Neutrophil (primary cell): ENCODE data around the gene PNMA6E.

Experiments used
- H3K27ac ChIP-seq: fragments of 200-600 bp; sonication (generic); 2 replicates; pipeline ENCODE4 v1.5.1; 2016; ENCODE audit warnings: mild to moderate bottlenecking, moderate library complexity
- H3K27me3 ChIP-seq: fragments of 200-600 bp; sonication (generic); 2 replicates; pipeline ENCODE4 v1.6.0; 2016; ENCODE audit warnings: mild to moderate bottlenecking
- H3K36me3 ChIP-seq: fragments of 200-600 bp; sonication (generic); 2 replicates; pipeline ENCODE4 v1.5.1; 2017
- H3K4me1 ChIP-seq, 2 experiments: fragments of 200-600 bp in 1 of 2; sonication (generic) in 1 of 2; 1 replicate in 1 of 2; 2 replicates in 1 of 2; pipeline versions ENCODE4 v1.5.1 to v1.6.1; 2013 to 2016; ENCODE audit warnings: low read depth in 1 of 2, low read length in 1 of 2, mild to moderate bottlenecking in 1 of 2, moderate library complexity in 1 of 2; ENCODE audit not compliant: control insufficient read depth in 1 of 2, insufficient read depth in 1 of 2
- H3K4me3 ChIP-seq, 2 experiments: fragments of 200-600 bp in 1 of 2; sonication (generic) in 1 of 2; 1 replicate in 1 of 2; 2 replicates in 1 of 2; pipeline ENCODE4 v1.5.1; 2013 to 2016; ENCODE audit warnings: low read depth in 1 of 2, low read length in 1 of 2, mild to moderate bottlenecking in 1 of 2, moderate library complexity in 1 of 2
- H3K9me3 ChIP-seq: fragments of 200-600 bp; sonication (generic); 2 replicates; pipeline ENCODE4 v1.5.1; 2016
- TF ChIP-seq, protein P1 (sequence below): fragments of 200-600 bp; sonication (generic); IDR thresholded peaks from 2 replicates; pipeline ENCODE4 v1.5.1; 2016; ENCODE audit warnings: antibody characterized with exemption

Gene PNMA6E

DNA sequence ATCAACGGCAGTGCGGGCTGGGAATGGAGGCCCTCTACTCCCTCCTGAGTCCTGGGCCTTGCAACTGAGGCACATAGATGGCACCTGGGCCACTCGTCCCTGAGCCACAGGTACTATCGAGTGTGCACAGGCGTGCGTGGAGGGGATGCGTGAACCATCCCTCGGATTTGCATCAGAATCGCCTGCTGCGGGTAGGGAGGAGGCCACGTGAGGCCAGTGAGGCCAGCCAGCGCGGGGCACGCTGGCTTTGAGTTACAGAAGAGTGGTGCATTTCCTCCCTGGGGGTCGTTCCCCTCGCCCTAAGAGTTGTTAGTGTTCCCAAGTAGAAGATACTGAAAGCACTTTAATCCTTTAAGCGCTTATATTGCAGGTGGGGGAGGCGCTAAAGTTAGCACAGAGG is 20.7 kb upstream of the PNMA6E start:
- H3K9me3 ChIP-seq = no peaks in the 10 kb centered on the region
- H3K27me3 ChIP-seq = no peaks in the 10 kb centered on the region
- no peak overlapping the region for H3K27ac ChIP-seq
- H3K4me3 ChIP-seq = no peak overlapping the region
- peaks cover 28% of the 10 kb centered on the region for H3K36me3 ChIP-seq
- peaks cover 28 to 32% of the 10 kb centered on the region in 2 experiments for H3K4me1 ChIP-seq
- TF ChIP-seq, protein P1, sequence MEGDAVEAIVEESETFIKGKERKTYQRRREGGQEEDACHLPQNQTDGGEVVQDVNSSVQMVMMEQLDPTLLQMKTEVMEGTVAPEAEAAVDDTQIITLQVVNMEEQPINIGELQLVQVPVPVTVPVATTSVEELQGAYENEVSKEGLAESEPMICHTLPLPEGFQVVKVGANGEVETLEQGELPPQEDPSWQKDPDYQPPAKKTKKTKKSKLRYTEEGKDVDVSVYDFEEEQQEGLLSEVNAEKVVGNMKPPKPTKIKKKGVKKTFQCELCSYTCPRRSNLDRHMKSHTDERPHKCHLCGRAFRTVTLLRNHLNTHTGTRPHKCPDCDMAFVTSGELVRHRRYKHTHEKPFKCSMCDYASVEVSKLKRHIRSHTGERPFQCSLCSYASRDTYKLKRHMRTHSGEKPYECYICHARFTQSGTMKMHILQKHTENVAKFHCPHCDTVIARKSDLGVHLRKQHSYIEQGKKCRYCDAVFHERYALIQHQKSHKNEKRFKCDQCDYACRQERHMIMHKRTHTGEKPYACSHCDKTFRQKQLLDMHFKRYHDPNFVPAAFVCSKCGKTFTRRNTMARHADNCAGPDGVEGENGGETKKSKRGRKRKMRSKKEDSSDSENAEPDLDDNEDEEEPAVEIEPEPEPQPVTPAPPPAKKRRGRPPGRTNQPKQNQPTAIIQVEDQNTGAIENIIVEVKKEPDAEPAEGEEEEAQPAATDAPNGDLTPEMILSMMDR = no peak

DNA sequence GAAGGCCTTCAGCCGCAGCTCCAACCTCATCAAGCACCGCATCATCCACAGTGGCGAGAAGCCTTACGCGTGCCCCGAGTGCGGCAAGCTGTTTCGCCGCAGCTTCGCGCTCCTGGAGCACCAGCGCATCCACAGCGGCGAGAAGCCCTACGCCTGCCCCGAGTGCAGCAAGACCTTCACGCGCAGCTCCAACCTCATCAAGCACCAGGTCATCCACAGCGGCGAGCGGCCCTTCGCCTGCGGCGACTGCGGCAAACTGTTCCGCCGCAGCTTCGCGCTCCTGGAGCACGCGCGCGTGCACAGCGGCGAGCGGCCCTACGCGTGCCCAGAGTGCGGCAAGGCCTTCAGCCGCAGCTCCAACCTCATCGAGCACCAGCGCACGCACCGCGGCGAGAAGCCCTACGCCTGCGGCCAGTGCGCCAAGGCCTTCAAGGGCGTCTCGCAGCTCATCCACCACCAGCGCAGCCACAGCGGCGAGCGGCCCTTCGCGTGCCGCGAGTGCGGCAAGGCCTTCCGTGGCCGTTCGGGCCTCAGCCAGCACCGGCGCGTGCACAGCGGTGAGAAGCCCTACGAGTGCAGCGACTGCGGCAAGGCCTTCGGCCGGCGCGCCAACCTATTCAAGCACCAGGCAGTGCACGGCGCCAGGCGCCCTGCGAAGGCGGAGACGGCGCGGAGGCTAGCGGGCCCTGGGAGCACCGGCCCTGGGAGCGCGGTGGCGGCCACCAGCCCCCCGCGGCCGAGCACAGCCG is 19.9 kb upstream of the PNMA6E start:
- Histone ChIP-seq H3K9me3 (no peaks in the 10 kb centered on the region), H3K27ac (no peak overlapping the region), H3K36me3 (peaks cover 28% of the 10 kb centered on the region), H3K27me3 (no peaks in the 10 kb centered on the region), H3K4me3 (no peak overlapping the region), H3K4me1 (peaks cover 34 to 38% of the 10 kb centered on the region in 2 experiments)
- TF ChIP-seq, protein P1 = no peak

GRCh38 chrX:153417637-153418036 is 16.5 kb upstream of the PNMA6E start:
- Histone ChIP-seq H3K27ac (no peak overlapping the region), H3K4me1 (peaks cover 46 to 48% of the 10 kb centered on the region in 2 experiments), H3K4me3 (no peak overlapping the region), H3K36me3 (peaks cover 28% of the 10 kb centered on the region), H3K27me3 (no peaks in the 10 kb centered on the region), H3K9me3 (no peaks in the 10 kb centered on the region)
- TF ChIP-seq, protein P1 = no peak

GRCh38 chrX:153416781-153417450 is 15.8 kb upstream of the PNMA6E start:
- peaks cover 27% of the 10 kb centered on the region for H3K36me3 ChIP-seq
- TF ChIP-seq, protein P1 = no peak
- H3K4me3 ChIP-seq = no peak overlapping the region
- peaks cover 51% of the 10 kb centered on the region in 2 experiments for H3K4me1 ChIP-seq
- H3K9me3 ChIP-seq = no peaks in the 10 kb centered on the region
- H3K27ac ChIP-seq = no peak overlapping the region
- H3K27me3 ChIP-seq = no peaks in the 10 kb centered on the region

DNA sequence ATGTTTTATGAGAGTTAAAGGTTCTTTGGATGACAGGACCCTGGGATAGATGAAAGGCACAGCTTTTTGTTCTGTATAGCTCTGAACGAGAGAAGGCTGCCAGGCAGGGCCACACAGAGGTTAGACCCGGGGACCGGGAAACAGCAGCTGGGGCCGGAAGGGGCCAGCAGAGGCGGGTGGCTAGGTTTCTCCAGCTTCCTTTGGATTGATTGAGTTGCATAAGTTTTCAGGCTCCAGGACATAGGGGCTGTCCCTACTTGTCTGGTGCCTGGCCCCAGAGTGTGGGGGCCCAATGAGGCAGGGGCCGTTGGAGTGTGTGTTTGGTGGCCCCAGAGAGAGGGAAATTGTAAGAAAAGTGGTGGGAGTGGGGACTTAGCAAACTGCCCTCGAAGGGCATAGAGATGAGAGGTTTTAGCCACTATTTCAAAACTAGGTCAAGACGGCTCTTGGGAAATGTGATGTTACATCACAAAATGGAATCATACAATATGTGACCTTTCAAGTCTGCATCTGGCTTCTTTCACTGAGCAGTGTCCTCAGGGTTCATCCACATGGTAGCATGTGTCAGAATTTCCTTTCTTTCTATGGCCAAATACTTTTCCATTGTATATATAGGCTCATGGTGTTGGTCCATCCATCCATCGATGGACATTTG is 13.8 kb upstream of the PNMA6E start:
- Histone ChIP-seq H3K27me3 (no peaks in the 10 kb centered on the region), H3K4me1 (peaks cover 53 to 54% of the 10 kb centered on the region in 2 experiments), H3K36me3 (peaks cover 10% of the 10 kb centered on the region), H3K27ac (peak overlapping the region; percentile 53), H3K4me3 (no peak overlapping the region), H3K9me3 (no peaks in the 10 kb centered on the region)
- TF ChIP-seq, protein P1 = no peak
